GM12878 (cell line): Measurements from ENCODE around the gene CRELD2.

Source experiments
- CEBPB ChIP-seq, 2 experiments: fragments of 150-350 bp in 1 of 2; IDR thresholded peaks; 2 replicates each; pipeline ENCODE4 v1.6.1; 2012 to 2014; ENCODE audit warnings: low read depth in 2 of 2, low read length in 2 of 2, borderline replicate concordance in 1 of 2, inconsistent platforms in 1 of 2
- EP300 ChIP-seq, 2 experiments: fragments of 150-350 bp in 1 of 2; IDR thresholded peaks; 2 replicates each; pipeline ENCODE4 v1.6.1; 2011 to 2012; ENCODE audit warnings: low read depth in 2 of 2, low read length in 2 of 2, borderline replicate concordance in 1 of 2, improper control_type of control experiment in 1 of 2, inconsistent platforms in 1 of 2; ENCODE audit not compliant: control insufficient read depth in 1 of 2
- NFXL1 ChIP-seq: fragments of 450-650 bp; IDR thresholded peaks from 2 replicates; pipeline ENCODE4 v1.6.1; 2017; ENCODE audit warnings: antibody characterized with exemption, mild to moderate bottlenecking, borderline replicate concordance
- POLR2AphosphoS5 ChIP-seq: IDR thresholded peaks from 2 replicates; pipeline ENCODE4 v1.6.1; 2011; ENCODE audit warnings: mild to moderate bottlenecking, low read length, inconsistent platforms
- SMC3 ChIP-seq: IDR thresholded peaks from 2 replicates; pipeline ENCODE4 v1.6.1; 2011; ENCODE audit warnings: low read length, improper control_type of control experiment, borderline replicate concordance
- YY1 ChIP-seq: IDR thresholded peaks from 2 replicates; pipeline ENCODE4 v1.6.1; 2011; ENCODE audit warnings: low read depth, mild to moderate bottlenecking, low read length
- ZNF217 ChIP-seq: fragments of 450-650 bp; IDR thresholded peaks from 2 replicates; pipeline ENCODE4 v1.6.1; 2017; ENCODE audit warnings: antibody characterized with exemption, mild to moderate bottlenecking
- ZNF274 ChIP-seq: IDR thresholded peaks from one replicate; pipeline ENCODE4 v1.8.0; 2011; ENCODE audit not compliant: insufficient read length, insufficient read depth
- TF ChIP-seq, protein P1 (sequence below), 3 experiments: IDR thresholded peaks in 2 of 3; conservative IDR thresholded peaks in 1 of 3; 2 replicates each; pipeline ENCODE4 v1.5.1; 2011; ENCODE audit warnings: low read depth in 3 of 3, low read length in 3 of 3, mild to moderate bottlenecking in 3 of 3, control low read depth in 2 of 3, moderate library complexity in 2 of 3, inconsistent platforms in 1 of 3, mixed read lengths in 1 of 3; ENCODE audit not compliant: control insufficient read depth in 2 of 3, insufficient read depth in 1 of 3; ENCODE audit errors: extremely low read depth in 1 of 3
- TF ChIP-seq, protein P2 (sequence below): fragments of 450-650 bp; IDR thresholded peaks from 2 replicates; pipeline ENCODE4 v1.6.1; 2017; ENCODE audit warnings: mild to moderate bottlenecking, moderate library complexity
- TF ChIP-seq, protein P3 (sequence below): fragments of 450-650 bp; IDR thresholded peaks from 2 replicates; pipeline ENCODE4 v1.6.1; 2017; ENCODE audit warnings: antibody characterized with exemption, mild to moderate bottlenecking, moderate library complexity
- TF ChIP-seq, protein P4 (sequence below): IDR thresholded peaks from 2 replicates; pipeline ENCODE4 v1.6.1; 2011; ENCODE audit warnings: low read depth, mild to moderate bottlenecking, low read length, moderate library complexity, borderline replicate concordance; ENCODE audit errors: extremely low read depth

DNA sequence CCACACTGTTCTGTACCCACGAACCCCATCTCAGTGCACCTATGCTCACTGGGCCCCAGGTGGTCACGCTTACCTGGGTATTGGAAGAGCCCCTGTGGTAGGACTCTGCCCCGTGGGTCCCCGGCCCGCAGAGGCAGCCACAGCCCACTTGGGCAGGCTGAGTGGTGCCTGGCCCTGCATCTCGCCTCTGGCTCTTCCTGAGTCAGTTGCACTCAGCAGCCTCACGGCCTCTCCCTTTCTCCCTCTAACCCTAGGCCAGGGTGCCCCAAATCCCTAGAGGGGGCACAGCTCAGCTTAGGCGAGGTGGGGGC is 9.7 kb downstream of the CRELD2 start:
- TF ChIP-seq POLR2AphosphoS5 (no peak), EP300 (IDR thresholded peaks at IDR 0.05; ENCODE audit: borderline replicate concordance in 1 of 2, control insufficient read depth in 1 of 2, low read depth in 2 of 2, low read length in 2 of 2) (no peak), CEBPB (IDR thresholded peaks at IDR 0.05; ENCODE audit: borderline replicate concordance in 1 of 2, low read depth in 2 of 2, low read length in 2 of 2) (no peak), ZNF217 (no peak), YY1 (no peak), ZNF274 (no peak), NFXL1 (no peak), SMC3 (no peak)
- TF ChIP-seq, protein P1, sequence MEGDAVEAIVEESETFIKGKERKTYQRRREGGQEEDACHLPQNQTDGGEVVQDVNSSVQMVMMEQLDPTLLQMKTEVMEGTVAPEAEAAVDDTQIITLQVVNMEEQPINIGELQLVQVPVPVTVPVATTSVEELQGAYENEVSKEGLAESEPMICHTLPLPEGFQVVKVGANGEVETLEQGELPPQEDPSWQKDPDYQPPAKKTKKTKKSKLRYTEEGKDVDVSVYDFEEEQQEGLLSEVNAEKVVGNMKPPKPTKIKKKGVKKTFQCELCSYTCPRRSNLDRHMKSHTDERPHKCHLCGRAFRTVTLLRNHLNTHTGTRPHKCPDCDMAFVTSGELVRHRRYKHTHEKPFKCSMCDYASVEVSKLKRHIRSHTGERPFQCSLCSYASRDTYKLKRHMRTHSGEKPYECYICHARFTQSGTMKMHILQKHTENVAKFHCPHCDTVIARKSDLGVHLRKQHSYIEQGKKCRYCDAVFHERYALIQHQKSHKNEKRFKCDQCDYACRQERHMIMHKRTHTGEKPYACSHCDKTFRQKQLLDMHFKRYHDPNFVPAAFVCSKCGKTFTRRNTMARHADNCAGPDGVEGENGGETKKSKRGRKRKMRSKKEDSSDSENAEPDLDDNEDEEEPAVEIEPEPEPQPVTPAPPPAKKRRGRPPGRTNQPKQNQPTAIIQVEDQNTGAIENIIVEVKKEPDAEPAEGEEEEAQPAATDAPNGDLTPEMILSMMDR (IDR thresholded peaks at IDR 0.05 in 2 of 3, conservative IDR thresholded peaks at IDR 0.05 in 1 of 3; ENCODE audit: control insufficient read depth in 2 of 3, extremely low read depth in 1 of 3, insufficient read depth in 1 of 3, low read depth in 3 of 3, low read length in 3 of 3), result no peak
- TF ChIP-seq, protein P2, sequence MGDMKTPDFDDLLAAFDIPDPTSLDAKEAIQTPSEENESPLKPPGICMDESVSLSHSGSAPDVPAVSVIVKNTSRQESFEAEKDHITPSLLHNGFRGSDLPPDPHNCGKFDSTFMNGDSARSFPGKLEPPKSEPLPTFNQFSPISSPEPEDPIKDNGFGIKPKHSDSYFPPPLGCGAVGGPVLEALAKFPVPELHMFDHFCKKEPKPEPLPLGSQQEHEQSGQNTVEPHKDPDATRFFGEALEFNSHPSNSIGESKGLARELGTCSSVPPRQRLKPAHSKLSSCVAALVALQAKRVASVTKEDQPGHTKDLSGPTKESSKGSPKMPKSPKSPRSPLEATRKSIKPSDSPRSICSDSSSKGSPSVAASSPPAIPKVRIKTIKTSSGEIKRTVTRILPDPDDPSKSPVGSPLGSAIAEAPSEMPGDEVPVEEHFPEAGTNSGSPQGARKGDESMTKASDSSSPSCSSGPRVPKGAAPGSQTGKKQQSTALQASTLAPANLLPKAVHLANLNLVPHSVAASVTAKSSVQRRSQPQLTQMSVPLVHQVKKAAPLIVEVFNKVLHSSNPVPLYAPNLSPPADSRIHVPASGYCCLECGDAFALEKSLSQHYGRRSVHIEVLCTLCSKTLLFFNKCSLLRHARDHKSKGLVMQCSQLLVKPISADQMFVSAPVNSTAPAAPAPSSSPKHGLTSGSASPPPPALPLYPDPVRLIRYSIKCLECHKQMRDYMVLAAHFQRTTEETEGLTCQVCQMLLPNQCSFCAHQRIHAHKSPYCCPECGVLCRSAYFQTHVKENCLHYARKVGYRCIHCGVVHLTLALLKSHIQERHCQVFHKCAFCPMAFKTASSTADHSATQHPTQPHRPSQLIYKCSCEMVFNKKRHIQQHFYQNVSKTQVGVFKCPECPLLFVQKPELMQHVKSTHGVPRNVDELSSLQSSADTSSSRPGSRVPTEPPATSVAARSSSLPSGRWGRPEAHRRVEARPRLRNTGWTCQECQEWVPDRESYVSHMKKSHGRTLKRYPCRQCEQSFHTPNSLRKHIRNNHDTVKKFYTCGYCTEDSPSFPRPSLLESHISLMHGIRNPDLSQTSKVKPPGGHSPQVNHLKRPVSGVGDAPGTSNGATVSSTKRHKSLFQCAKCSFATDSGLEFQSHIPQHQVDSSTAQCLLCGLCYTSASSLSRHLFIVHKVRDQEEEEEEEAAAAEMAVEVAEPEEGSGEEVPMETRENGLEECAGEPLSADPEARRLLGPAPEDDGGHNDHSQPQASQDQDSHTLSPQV, result no peak
- TF ChIP-seq, protein P3, sequence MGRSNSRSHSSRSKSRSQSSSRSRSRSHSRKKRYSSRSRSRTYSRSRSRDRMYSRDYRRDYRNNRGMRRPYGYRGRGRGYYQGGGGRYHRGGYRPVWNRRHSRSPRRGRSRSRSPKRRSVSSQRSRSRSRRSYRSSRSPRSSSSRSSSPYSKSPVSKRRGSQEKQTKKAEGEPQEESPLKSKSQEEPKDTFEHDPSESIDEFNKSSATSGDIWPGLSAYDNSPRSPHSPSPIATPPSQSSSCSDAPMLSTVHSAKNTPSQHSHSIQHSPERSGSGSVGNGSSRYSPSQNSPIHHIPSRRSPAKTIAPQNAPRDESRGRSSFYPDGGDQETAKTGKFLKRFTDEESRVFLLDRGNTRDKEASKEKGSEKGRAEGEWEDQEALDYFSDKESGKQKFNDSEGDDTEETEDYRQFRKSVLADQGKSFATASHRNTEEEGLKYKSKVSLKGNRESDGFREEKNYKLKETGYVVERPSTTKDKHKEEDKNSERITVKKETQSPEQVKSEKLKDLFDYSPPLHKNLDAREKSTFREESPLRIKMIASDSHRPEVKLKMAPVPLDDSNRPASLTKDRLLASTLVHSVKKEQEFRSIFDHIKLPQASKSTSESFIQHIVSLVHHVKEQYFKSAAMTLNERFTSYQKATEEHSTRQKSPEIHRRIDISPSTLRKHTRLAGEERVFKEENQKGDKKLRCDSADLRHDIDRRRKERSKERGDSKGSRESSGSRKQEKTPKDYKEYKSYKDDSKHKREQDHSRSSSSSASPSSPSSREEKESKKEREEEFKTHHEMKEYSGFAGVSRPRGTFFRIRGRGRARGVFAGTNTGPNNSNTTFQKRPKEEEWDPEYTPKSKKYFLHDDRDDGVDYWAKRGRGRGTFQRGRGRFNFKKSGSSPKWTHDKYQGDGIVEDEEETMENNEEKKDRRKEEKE, result no peak
- TF ChIP-seq, protein P4, sequence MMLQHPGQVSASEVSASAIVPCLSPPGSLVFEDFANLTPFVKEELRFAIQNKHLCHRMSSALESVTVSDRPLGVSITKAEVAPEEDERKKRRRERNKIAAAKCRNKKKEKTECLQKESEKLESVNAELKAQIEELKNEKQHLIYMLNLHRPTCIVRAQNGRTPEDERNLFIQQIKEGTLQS, result no peak
